H4 (cell line): ENCODE measurements around the gene SLC30A5. TPM values are rescaled to one million over a fixed set of nuclear protein-coding genes. Genes with fewer than 3 reads are reported as not detected.
"Not testable (repeated sequence)": the region's sequence is repeated elsewhere in the genome, so short reads cannot be mapped to it uniquely, and the experiment has no call there.

ENCODE experiments used
- DNase-seq: peaks from one replicate; pipeline ENCODE4 v3.0.0-alpha.2; 2015; ENCODE audit warnings: low spot score
- total RNA-seq: library from RNA; depleted of rRNA; stranded (reverse); fragments of >200 nt; shearing (Covaris generic); gene quantifications from 2 replicates; pipeline ENCODE4 v1.2.3, GENCODE V29; 2014

The SLC30A5 gene
- total RNA-seq, 1 experiment from 2014 or later: 64.2 TPM

- no peak for DNase-seq
Measured at GRCh38 chr5:69105996-69106906, 12.4 kb downstream of the SLC30A5 start.

DNA sequence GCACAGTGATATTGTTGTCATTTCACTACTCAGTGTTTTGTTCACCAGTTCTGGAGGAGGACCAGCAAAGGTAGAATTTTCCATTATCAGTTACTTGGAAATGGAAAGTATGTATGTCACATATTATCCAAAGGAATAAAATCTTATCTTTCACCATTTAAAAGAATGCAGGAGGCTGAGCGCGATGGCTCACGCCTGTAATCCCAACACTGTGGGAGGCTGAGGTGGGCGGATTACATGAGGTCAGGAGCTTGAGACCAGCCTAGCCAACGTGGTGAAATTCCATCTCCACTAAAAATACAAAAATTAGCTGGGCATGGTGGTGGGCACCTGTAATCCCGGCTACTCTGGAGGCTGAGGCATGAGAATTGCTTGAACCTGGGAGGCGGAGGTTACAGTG is 14.6 kb downstream of the SLC30A5 start:
- DNase-seq: not testable (repeated sequence)

- no peak for DNase-seq
Measured at GRCh38 chr5:69113851-69114250, 20.0 kb downstream of the SLC30A5 start.

DNA sequence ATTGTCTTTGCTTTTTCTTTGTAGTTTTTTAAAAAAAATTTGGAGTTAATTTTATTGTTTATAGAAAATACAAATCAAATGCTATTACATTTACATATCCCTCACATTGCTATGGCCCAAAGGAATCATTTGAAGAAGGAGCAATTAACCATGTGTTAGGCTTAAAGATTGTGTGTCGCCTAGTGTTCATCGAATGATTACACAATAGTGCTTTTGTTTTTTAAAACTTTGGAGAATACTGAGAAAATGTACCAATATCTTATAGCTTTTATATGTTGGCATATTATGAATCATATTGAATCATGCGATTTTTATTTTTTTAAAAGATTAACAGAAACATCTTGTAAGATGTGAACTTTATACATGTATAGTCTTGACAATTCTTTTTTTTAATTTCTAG is 21.7 kb downstream of the SLC30A5 start:
- DNase-seq: no peak

DNA sequence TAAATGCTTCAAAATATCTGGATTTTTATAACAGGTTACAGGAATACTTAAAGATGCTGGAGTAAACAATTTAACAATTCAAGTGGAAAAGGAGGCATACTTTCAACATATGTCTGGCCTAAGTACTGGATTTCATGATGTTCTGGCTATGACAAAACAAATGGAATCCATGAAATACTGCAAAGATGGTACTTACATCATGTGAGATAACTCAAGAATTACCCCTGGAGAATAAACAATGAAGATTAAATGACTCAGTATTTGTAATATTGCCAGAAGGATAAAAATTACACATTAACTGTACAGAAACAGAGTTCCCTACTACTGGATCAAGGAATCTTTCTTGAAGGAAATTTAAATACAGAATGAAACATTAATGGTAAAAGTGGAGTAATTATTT is 35.6 kb downstream of the SLC30A5 start:
- no peak for DNase-seq

DNA sequence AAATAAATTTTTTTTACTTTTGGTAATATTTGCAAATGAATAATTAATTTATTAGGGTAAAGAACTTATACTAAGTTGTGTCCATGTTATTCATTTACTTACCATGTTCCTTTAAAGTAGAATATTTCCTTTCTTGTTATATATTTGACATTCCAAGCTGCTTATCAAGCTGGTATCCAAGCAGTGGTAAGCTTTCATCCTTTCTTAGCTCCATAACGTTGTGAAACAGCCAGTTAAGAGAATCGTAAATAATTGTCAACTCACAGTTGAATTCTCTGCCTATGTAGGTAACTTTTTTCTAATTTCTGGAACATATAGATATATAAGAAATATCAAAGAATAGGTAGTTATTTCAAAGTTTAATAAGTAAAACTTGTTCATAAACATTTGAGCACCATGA is 36.4 kb downstream of the SLC30A5 start:
- no peak for DNase-seq

DNA sequence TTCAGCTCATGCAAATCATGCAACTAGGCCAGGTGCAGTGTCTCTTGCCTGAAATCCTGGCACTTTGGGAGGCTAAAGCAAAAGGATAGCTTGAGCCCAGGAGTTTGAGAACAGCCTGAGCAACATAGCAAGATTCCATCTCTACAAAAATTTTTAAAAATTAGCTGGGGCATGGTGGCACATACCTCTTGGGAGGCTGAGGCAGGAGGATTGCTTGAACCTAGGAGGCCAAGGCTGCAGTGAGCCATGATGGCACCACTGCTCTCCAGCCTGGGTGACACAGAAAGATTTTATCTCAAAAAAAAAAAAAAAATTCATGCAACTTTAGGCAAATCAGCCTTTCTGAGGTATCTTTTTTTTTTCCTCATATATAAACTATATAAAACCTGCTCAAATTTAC is 37.5 kb downstream of the SLC30A5 start:
- DNase-seq: no peak

DNA sequence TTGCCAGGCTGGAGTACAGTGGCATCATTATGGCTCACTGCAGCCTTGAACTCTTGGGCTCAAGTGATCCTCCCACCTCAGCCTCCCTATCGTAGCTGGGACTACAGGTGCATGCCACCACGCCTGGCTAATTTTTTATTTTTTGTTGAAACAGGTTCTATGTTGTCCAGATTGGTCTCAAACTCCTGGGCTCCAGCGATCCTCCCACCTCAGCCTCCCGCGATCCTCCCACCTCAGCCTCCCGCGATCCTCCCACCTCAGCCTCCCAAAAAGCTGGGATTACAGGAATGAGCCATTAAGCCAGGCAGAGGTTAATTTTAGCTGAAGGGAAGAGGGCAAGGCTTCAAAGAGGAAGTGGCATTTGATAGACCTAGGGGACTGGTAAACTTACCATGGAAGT is 40.3 kb downstream of the SLC30A5 start:
- no peak for DNase-seq

DNA sequence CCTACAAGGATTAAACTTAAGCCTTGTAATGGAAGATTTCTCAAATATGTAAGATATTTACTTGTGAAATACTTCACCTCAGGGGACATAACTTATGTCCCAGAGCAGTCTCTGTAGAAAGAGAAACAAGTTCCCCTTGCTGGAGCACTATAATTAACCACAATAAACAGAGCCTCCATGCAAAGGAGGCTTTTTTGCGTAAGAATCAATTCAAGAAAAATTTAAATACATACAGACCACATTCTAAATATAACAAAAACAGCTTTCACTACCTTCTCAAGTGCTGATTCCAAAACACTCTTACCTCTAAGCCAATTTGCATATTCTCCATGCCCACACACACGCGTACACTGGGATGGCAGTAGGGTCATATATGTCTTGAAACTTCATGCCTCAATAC is 42.5 kb downstream of the SLC30A5 start:
- DNase-seq: no peak

DNA sequence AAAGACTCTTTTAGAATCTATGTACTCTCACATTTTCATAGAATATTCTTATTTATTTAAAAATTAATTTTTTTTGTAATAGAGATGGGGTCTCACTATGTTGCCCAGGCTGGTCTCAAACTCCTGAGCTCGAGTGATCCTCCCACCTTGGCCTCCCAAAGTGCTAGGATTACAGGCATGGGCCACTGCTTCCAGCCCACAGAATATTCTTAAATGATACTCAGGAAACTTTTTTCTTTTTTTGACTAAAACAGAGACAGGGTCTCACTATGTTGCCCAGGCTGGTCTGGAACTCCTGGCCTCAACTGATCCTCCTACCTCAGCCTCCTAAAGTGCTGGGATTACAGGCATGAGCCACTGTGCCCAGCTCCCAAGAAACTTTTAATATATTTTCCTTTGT is 43.4 kb downstream of the SLC30A5 start:
- not testable (repeated sequence) for DNase-seq

DNA sequence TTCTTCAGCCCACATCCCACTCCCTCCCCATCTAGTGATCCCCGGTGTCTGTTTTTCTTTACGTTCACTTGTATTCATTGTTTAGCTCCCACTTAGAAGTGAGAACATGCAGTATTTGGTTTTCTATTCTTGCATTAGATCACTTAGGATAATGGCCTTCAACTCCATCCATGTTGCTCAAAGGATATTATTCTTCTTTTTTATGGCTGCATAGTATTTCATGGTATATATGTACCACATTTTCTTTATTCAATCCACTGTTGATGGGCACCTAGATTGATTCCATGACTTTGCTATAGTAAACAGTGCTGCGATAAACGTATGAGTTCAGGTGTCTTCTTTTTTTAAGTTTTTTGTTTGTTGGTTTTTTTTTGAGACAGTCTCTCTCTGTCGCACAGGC is 44.0 kb downstream of the SLC30A5 start:
- DNase-seq: no peak

DNA sequence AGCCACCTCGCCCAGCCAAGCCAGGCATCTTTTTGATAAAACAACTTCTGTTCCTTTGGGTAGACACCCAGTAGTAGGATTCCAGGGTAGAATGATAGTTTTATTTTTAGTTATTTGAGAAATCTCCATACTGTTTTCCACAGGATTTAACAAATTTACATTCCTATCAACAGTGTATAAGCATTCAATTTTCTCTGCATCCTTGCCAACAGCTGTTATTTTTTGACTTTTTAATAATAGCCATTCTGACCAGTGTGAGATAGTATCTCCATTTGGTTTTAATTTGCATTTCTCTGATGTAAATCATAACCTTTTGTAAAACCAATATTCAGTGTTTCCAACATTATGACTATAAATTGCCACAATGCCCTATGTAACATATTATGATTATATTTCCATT is 45.0 kb downstream of the SLC30A5 start:
- DNase-seq: no peak

GRCh38 chr5:69140239-69140638 is 46.4 kb downstream of the SLC30A5 start:
- not testable (repeated sequence) for DNase-seq

- no peak for DNase-seq
Measured at GRCh38 chr5:69140827-69141226, 47.0 kb downstream of the SLC30A5 start.

DNA sequence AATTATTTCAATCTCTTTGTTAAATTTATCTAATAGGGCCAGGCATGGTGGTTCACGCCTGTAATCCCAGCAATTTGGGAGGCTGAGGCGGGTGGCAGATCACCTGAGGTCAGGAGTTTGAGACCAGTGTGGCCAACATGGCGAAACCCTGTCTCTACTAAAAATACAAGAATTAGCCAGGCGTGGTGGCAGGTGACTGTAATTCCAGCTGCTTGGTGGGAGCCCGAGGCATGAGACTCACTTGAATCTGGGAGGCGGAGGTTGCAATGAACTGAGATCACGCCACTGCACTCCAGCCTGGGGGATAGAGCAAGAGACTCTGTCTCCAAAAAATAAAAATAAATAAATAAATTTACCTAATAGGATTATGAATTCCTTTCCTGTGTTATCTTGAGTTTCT is 54.8 kb downstream of the SLC30A5 start:
- not testable (repeated sequence) for DNase-seq

GRCh38 chr5:69148981-69149675 is 55.3 kb downstream of the SLC30A5 start:
- DNase-seq: no peak

DNA sequence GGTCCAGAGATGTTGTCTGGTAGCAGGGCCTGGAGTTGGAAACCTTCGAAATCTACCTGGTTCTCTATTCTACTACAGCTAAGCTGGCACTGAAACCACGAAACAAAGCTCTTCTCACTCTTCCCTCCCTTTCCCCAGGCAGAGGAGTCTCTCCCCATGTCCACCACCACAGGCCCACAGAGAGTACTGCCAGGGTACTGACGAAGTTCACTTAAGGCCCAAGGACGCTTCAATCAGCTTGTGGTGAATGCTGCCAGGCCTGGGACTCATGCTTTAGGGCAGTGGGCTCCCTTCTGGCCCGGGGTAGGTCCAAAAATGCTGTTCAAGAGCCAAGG is 55.8 kb downstream of the SLC30A5 start:
- no peak for DNase-seq

DNA sequence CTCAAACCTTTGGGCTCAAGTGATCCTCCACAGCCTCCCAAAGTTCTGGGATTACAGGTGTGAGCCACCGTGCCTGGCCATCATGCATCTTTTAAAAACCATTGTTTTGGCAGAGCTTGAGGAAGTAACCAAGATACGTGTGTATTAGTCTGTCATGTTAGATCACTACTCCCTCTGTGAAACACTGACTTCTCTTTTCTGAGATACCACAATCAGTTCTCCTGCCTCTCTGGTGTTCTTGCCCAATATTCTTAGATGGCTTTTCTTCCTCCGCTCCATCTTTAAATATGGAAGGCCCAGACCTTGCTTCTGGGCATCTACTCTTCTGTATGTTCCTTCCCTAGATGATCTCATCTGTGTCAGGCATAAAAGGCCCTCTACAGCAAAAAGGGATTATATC is 58.9 kb downstream of the SLC30A5 start:
- DNase-seq: no peak

GRCh38 chr5:69156456-69156855 is 62.6 kb downstream of the SLC30A5 start:
- DNase-seq: no peak

DNA sequence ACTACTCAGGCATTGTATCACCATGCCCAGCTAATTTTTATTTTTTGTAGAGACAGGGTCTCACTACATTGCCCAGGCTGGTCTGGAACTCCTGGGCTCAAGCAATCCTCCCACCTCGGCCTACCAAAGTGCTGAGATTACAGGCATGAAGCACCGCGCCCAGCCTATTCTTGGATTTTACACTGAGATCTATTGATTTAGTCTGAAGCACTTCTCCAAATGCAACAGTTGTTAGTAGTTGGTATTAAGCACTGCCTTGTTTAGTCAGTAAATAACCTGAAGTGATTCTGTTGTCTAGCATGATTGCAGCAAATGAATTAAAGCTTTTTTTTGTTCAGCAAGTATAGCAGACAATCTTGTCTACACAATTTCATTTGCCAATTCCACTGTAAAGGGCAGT is 64.2 kb downstream of the SLC30A5 start:
- DNase-seq: no peak

DNA sequence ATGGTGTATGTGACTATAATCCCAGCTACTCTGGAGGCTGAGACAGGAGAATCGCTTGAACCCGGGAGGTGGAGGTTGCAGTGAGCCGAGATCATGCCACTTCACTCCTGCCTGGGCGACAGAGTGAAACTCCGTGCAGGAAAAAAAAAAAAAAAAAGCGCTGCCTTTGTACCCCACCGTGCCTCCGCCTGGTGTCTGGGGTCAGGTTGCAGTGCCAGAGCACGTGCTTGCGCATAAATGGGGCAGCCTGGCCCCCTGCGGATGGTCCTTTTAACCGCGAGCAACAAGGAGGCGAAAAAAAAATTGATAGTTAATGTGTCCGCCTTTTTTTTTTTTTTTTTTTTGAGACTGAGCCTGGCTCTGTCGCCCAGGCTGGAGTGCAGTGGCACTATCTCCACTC is 66.8 kb downstream of the SLC30A5 start:
- DNase-seq: no peak

- DNase-seq: peak; percentile 97
Measured at GRCh38 chr5:69166686-69167492, 73.1 kb downstream of the SLC30A5 start, which contains the start of gene CCNB1. CCNB1 (plus strand) TSS chr5:69167150; CDS start chr5:69167263, 113 bp downstream.
